ENCODE data around the gene TMEM176A. TPM values are rescaled to one million over a fixed set of nuclear protein-coding genes. Genes with fewer than 3 reads are reported as not detected.

The TMEM176A gene
- total RNA-seq, 2 experiments from 2014 or later, result not detected

DNA sequence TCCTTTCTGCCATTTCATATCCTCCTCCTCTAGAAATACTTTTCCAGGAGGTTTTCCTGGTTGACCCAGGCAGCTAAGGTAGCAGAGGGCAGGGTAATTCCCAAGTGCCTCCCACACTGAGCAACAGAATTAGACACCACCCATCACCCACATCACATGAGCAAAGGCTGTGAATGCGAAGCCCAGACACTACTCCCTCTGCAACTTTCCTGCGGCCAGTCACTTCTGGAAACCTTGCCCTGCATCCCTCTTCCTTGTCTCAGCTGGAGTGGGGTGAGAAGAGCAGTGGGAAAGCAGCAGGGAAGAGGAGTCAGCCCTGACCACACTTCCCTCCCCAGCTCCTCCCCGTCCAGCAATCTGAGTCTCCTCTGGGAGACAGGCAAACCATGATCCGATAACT, 15.6 kb upstream of the TMEM176A start:
- TF ChIP-seq, protein P1, sequence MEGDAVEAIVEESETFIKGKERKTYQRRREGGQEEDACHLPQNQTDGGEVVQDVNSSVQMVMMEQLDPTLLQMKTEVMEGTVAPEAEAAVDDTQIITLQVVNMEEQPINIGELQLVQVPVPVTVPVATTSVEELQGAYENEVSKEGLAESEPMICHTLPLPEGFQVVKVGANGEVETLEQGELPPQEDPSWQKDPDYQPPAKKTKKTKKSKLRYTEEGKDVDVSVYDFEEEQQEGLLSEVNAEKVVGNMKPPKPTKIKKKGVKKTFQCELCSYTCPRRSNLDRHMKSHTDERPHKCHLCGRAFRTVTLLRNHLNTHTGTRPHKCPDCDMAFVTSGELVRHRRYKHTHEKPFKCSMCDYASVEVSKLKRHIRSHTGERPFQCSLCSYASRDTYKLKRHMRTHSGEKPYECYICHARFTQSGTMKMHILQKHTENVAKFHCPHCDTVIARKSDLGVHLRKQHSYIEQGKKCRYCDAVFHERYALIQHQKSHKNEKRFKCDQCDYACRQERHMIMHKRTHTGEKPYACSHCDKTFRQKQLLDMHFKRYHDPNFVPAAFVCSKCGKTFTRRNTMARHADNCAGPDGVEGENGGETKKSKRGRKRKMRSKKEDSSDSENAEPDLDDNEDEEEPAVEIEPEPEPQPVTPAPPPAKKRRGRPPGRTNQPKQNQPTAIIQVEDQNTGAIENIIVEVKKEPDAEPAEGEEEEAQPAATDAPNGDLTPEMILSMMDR (IDR thresholded peaks at IDR 0.05), result no peak
- POLR2A ChIA-PET, result no interaction called here

DNA sequence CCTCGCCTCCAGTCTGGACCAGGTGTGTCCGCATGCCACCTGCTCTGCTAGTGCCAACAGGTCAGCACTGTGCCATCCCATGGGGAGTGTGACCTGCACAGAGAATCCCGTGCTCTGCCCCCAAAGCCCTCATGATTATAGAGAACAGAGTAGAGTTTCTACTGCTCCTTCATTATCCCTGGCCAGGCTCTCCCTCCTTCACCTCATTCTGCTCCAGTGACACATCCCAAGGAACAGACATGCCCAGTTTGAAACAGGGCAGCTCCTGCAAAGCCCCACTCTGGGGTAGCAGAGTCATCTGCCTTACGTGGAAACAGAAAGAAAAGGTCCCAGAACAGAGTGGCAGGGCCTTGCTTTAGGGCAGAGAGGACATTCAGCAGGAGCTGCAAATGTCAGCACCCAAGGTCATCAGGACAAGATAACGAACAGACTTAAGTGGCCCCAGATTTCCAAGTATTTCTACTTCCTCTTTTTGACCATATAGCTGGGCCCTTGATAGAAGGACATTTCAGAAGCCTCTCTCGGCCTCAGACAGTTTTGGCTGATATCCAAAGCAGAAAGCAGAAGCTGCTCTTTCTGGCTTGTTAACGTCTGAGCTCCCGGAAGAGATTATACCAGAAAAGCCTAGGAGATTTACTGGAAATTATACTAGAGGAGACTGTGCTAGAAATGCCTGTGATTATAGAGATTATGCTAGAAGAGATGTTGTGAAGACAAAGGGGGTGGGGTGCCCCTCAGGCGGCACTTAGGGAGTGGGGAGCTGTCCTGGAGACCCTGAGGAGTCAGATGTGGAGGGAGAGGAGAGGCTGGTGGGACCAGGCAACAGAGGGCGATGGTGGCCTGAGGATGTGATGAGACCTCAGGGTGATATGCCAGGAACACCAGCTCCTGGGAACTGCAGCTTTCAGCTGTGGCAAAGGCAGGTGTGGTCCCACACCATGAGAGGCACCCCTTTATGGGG, 13.0 kb upstream of the TMEM176A start:
- CTCF ChIA-PET, result interaction anchor here (1.2 to 1.9 kb wide), 3 partner anchors 9 to 110 kb away, joined by 3 to 9 read pairs (median 4); no protein-coding TSS in a partner anchor
- H3K36me3 Mint-ChIP-seq (ENCODE audit: low read depth), result no peaks in the 10 kb centered on the region
- DNase-seq (no peak), ATAC-seq (no peak)
- H3K27ac Mint-ChIP-seq, result no peak overlapping the region
- H3K4me3 Mint-ChIP-seq, result no peak overlapping the region
- POLR2A ChIA-PET, result interaction anchor here (0.6 kb wide), 1 partner anchor 35 kb away, joined by 3 read pairs; no protein-coding TSS in a partner anchor
- no peaks in the 10 kb centered on the region for H3K4me1 Mint-ChIP-seq (ENCODE audit: low read depth)
- H3K9me3 Mint-ChIP-seq, result no peaks in the 10 kb centered on the region
- peaks cover 7% of the 10 kb centered on the region for H3K27me3 Mint-ChIP-seq
- TF ChIP-seq, protein P1 (IDR thresholded peaks at IDR 0.05), result no peak
- intact Hi-C loops (cut with micrococcal nuclease), result loop anchor here (10.0 kb wide), 1 partner anchor 197 kb away; no protein-coding TSS in a partner anchor

More for the DNA sequence above, 15.6 kb upstream of the TMEM176A start:
- ATAC-seq (no peak), DNase-seq (no peak)
- Mint-ChIP-seq H3K9me3 (no peaks in the 10 kb centered on the region), H3K4me3 (no peak overlapping the region), H3K4me1 (ENCODE audit: low read depth) (no peaks in the 10 kb centered on the region), H3K27ac (no peak overlapping the region), H3K36me3 (ENCODE audit: low read depth) (no peaks in the 10 kb centered on the region), H3K27me3 (peaks cover 9% of the 10 kb centered on the region)
- intact Hi-C loops (cut with micrococcal nuclease), result loop anchor here (10.0 kb wide), 1 partner anchor 200 kb away; no protein-coding TSS in a partner anchor
- CTCF ChIA-PET, result interaction anchor here (2.2 kb wide), 1 partner anchor 91 kb away, joined by 8 read pairs; no protein-coding TSS in a partner anchor

DNA sequence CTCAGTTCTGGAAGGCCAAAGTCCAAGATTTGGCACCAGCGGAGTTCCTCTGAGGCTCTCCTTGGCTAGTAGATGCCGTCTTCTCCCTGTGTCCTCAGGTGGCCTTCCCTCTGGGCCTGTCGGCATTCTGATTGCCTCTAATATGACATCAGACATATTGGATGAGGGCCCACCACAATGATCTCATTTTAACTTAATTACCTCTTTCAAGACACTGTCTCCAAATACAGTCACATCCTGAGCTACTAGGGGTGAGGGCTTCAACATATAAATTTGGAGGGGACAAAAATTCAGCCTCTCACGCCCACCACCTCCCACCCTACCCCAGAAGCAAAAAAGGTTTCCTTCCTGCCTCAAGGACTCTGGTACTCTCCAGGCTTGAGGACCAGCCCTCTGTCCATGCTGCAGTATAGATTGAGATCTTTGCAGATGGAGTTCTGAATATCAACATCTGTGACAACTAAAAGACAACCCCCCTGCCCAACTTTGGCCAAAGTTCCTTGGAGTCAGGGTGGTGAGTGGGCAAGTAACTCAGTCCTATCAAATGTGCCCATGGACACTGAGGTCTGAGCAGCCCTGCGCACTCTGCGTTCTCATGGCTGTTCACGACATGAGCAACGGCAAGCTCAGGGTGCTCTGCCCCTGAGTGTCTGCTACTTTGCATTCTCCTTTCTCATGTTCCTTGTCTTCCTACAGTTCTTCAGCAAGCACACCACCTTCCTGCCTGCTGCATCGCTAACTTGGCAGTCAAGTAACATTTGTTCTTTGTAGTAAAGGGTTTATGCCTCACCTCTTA, 11.9 kb upstream of the TMEM176A start:
- Mint-ChIP-seq H3K27me3 (peaks cover 6% of the 10 kb centered on the region), H3K36me3 (ENCODE audit: low read depth) (no peaks in the 10 kb centered on the region), H3K9me3 (no peaks in the 10 kb centered on the region), H3K4me3 (no peak overlapping the region), H3K27ac (no peak overlapping the region), H3K4me1 (ENCODE audit: low read depth) (no peaks in the 10 kb centered on the region)
- ChIA-PET POLR2A (no interaction called here), CTCF (interaction anchor here (1.4 to 1.9 kb wide), 2 partner anchors 10 to 90 kb away, joined by 3 to 9 read pairs; no protein-coding TSS in a partner anchor)
- no peak for ATAC-seq
- intact Hi-C loops (cut with micrococcal nuclease), result loop anchor here (10.0 kb wide), 1 partner anchor 196 kb away; no protein-coding TSS in a partner anchor
- TF ChIP-seq, protein P1 (IDR thresholded peaks at IDR 0.05), result no peak
- no peak for DNase-seq

DNA sequence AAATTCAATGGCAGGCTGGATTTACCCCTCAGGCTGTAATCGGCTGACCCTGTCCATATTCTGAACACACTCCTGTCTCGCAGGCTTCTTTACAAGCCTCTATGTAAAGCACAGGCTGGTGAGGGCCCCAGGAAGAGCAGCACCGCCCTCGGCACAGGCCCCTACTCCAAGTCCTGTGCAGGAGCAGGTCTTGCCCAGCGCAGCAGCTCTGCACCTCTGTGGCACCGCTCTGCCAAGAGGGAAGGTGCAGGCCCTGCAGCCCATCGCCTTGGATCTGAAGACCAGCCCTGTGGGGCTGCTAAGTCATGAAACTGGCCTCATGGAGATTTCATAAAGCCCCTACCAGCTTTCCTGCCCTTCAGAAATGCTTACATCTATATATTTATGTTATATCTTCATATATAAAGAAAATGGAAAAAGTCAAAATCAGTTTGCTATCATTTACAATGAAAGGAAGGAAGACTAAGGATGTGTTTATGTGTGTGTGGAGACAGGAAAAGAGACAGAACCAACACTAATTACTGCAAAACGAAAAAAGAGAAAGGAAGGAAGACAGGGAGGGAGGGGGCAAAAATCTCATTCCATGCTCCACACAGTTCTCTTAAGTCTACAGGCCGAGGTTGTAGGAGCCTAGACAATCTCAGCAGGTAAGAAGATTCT, 10.0 kb upstream of the TMEM176A start:
- H3K4me3 Mint-ChIP-seq, result no peak overlapping the region
- H3K4me1 Mint-ChIP-seq (ENCODE audit: low read depth), result no peaks in the 10 kb centered on the region
- intact Hi-C loops (cut with micrococcal nuclease), result no loop called here
- ChIA-PET CTCF (no interaction called here), POLR2A (no interaction called here)
- peaks cover 5% of the 10 kb centered on the region for H3K27me3 Mint-ChIP-seq
- TF ChIP-seq, protein P1 (IDR thresholded peaks at IDR 0.05), result no peak
- no peaks in the 10 kb centered on the region for H3K9me3 Mint-ChIP-seq
- ATAC-seq (no peak), DNase-seq (no peak)
- no peak overlapping the region for H3K27ac Mint-ChIP-seq
- no peaks in the 10 kb centered on the region for H3K36me3 Mint-ChIP-seq (ENCODE audit: low read depth)

Measured in activated CD8-positive, alpha-beta T cell treated with anti-CD3 and anti-CD28 coated beads for 36 hours (primary cell).